K562 (cell line): ENCODE results near the gene GLB1L. TPM values are rescaled to one million over a fixed set of nuclear protein-coding genes. Genes with fewer than 3 reads are reported as not detected.

Source experiments
- BHLHE40 ChIP-seq: IDR thresholded peaks from 2 replicates; pipeline ENCODE4 v1.6.1; 2011; ENCODE audit warnings: low read length, improper control_type of control experiment
- CXXC5 ChIP-seq: fragments of 250-450 bp; sonication (Bioruptor Pico); IDR thresholded peaks from 2 replicates; pipeline ENCODE4 v1.8.0; 2022; ENCODE audit warnings: inconsistent platforms, mild to moderate bottlenecking, moderate library complexity
- HLTF ChIP-seq: fragments of 450-650 bp; IDR thresholded peaks from 2 replicates; pipeline ENCODE4 v1.6.1; 2016
- HMGN3 ChIP-seq: IDR thresholded peaks from 2 replicates; pipeline ENCODE4 v1.6.1; 2011; ENCODE audit warnings: borderline replicate concordance, low read depth, mild to moderate bottlenecking, mixed read lengths, low read length; ENCODE audit not compliant: insufficient read length; ENCODE audit errors: extremely low read depth
- KLF1 ChIP-seq: fragments of 450-650 bp; IDR thresholded peaks from 2 replicates; pipeline ENCODE4 v1.6.1; 2016; ENCODE audit warnings: missing genetic modification characterization, missing compliant biosample characterization
- MTA2 ChIP-seq: fragments of 450-650 bp; IDR thresholded peaks from 2 replicates; pipeline ENCODE4 v1.6.1; 2016; ENCODE audit warnings: low read depth
- MYNN ChIP-seq, 2 experiments: sonication (generic); formaldehyde crosslinking in 1 of 2; IDR thresholded peaks; 2 replicates each; pipeline versions ENCODE4 v1.5.0 to v1.6.1; 2016 to 2020; ENCODE audit warnings: antibody characterized with exemption in 1 of 2, missing genetic modification reagents in 1 of 2
- NCOA1 ChIP-seq: fragments of 450-650 bp; IDR thresholded peaks from 2 replicates; pipeline ENCODE4 v1.6.1; 2016; ENCODE audit warnings: low read depth
- NFYB ChIP-seq: IDR thresholded peaks from 2 replicates; pipeline ENCODE4 v1.6.1; 2011; ENCODE audit warnings: mild to moderate bottlenecking, moderate library complexity; ENCODE audit not compliant: insufficient read length; ENCODE audit errors: extremely low read depth
- NUFIP1 ChIP-seq: fragments of 450-650 bp; IDR thresholded peaks from 2 replicates; pipeline ENCODE4 v1.6.1; 2018; ENCODE audit not compliant: partially characterized antibody
- PTBP1 ChIP-seq: fragments of 200-400 bp; formaldehyde crosslinking; IDR thresholded peaks from 2 replicates; pipeline ENCODE4 v1.6.1; 2017; ENCODE audit warnings: low read depth, low read length
- TARDBP ChIP-seq: fragments of 450-650 bp; IDR thresholded peaks from 2 replicates; pipeline ENCODE4 v1.6.1; 2016
- ZBTB12 ChIP-seq: fragments of 250-450 bp; sonication (Bioruptor Pico); IDR thresholded peaks from 2 replicates; pipeline ENCODE4 v1.4.0; 2020
- ZBTB40 ChIP-seq, 2 experiments: fragments of 450-650 bp in 1 of 2; sonication (generic) in 1 of 2; formaldehyde crosslinking in 1 of 2; IDR thresholded peaks; 2 replicates each; pipeline versions ENCODE4 v1.7.1 to v1.9.0; 2016 to 2022; ENCODE audit warnings: inconsistent platforms in 1 of 2, mild to moderate bottlenecking in 1 of 2, missing genetic modification reagents in 1 of 2
- ZNF274 ChIP-seq: IDR thresholded peaks from 2 replicates; pipeline ENCODE4 v1.6.1; 2011; ENCODE audit warnings: low read depth, mild to moderate bottlenecking, low read length, moderate library complexity, borderline replicate concordance
- ZNF644 ChIP-seq: fragments of 200-800 bp; sonication (Bioruptor generic); IDR thresholded peaks from 2 replicates; pipeline ENCODE4 v1.6.1; 2016; ENCODE audit warnings: low read depth, missing genetic modification characterization, missing compliant biosample characterization
- polyA plus RNA-seq, 8 experiments: library from polyadenylated mRNA; depleted of rRNA in 4 of 8; stranded (reverse) in 5 of 8; unstranded in 3 of 8; fragments of >200 nt; fragmentation: Nextera tagmentation in 2 of 8; fragmentation: Illumina TruSeq in 1 of 8; extraction: Ambion mirVana in 2 of 8; extraction: Trizol in 1 of 8; gene quantifications; 2 replicates each; pipeline versions ENCODE4 v1.2.1 to v1.2.3, GENCODE V29; 2011 to 2014; ENCODE audit warnings: inconsistent platforms in 1 of 8, missing spikeins in 1 of 8
- total RNA-seq, 7 experiments: library from RNA; depleted of rRNA in 6 of 7; stranded (reverse); fragments of >200 nt in 6 of 7; fragmentation: Illumina TruSeq in 2 of 7; extraction: Trizol in 2 of 7; gene quantifications; 2 replicates each; pipeline versions ENCODE4 v1.2.1 to v1.2.3, GENCODE V29; 2011 to 2021; ENCODE audit warnings: low replicate concordance in 1 of 7

The GLB1L gene
- total and polyA plus RNA-seq, 9 of the 15 experiments (the other 6 are each of a cell fraction or from before 2014, with no cell fraction given) = 0.42 to 2.9 (median 2.5) TPM

- TF ChIP-seq ZBTB40 (IDR thresholded peaks at IDR 0.05) (no peak), ZBTB40 (CRISPR knock-in tag; IDR thresholded peaks at IDR 0.05) (no peak), KLF1 (tag) (peak; percentile 87), NCOA1 (peak; percentile 92), MYNN (IDR thresholded peaks at IDR 0.05) (peak; percentile 70), MYNN (CRISPR knock-in tag; IDR thresholded peaks at IDR 0.05) (no peak), ZNF274 (peak; percentile 86), CXXC5 (peak; percentile 98), MTA2 (peak; percentile 95), BHLHE40 (peak; percentile 73), NFYB (no peak), TARDBP (peak; percentile 93), HMGN3 (peak; percentile 100), NUFIP1 (no peak), ZBTB12 (CRISPR knock-in tag) (peak; percentile 64), ZNF644 (tag) (peak; percentile 94), PTBP1 (no peak), HLTF (0 out of 2 replicates have a peak, but pooled peaks have one; percentile 21)
These were observed 34.1 kb upstream of the GLB1L start, which contains the start of gene DNAJB2 (continued) for GRCh38 chr2:219279151-219279915.
